Measurements from ENCODE around the gene INHBE. TPM values are rescaled to one million over a fixed set of nuclear protein-coding genes. Genes with fewer than 3 reads are reported as not detected.

INHBE gene
- polyA plus RNA-seq, 1 donor from 2014 or later = 2.3 TPM

GRCh38 chr12:57451233-57451778 is 3.8 kb upstream of the INHBE start:
- Histone ChIP-seq H3K36me3 (ENCODE audit: insufficient read depth, low read length) (no peaks in the 10 kb centered on the region), H3F3A (ENCODE audit: insufficient read depth, low read length, poor library complexity, severe bottlenecking) (no peaks in the 10 kb centered on the region), H3K9me3 (ENCODE audit: low read length) (no peaks in the 10 kb centered on the region), H4K20me1 (ENCODE audit: insufficient read depth) (no peaks in the 10 kb centered on the region), H3K27ac (ENCODE audit: low read length) (no peak overlapping the region), H3K79me2 (replicated peaks; ENCODE audit: insufficient read depth, low read length) (no peaks in the 10 kb centered on the region), H3K27me3 (ENCODE audit: insufficient read depth, low read depth, low read length) (no peaks in the 10 kb centered on the region), H2AFZ (ENCODE audit: low read depth, low read length) (no peak overlapping the region), H3K9ac (ENCODE audit: low read length) (no peak overlapping the region), H3K4me2 (ENCODE audit: low read length) (no peak overlapping the region), H3K9me2 (ENCODE audit: insufficient read depth, low read length) (no peaks in the 10 kb centered on the region), H3K4me3 (ENCODE audit: low read length) (no peak overlapping the region)
- TF ChIP-seq REST (IDR thresholded peaks at IDR 0.05; ENCODE audit: borderline replicate concordance) (no peak), MXI1 (conservative IDR thresholded peaks at IDR 0.05; ENCODE audit: poor library complexity, severe bottlenecking) (no peak), POLR2AphosphoS5 (IDR thresholded peaks at IDR 0.05) (no peak), EZH2 (IDR thresholded peaks at IDR 0.05; ENCODE audit: borderline replicate concordance, insufficient read depth, low read length, poor library complexity, severe bottlenecking) (no peak), EP300 (conservative IDR thresholded peaks at IDR 0.05; ENCODE audit: poor library complexity, severe bottlenecking) (no peak), SMC3 (conservative IDR thresholded peaks at IDR 0.05; ENCODE audit: poor library complexity) (no peak), RAD21 (conservative IDR thresholded peaks at IDR 0.05) (no peak), TAF1 (IDR thresholded peaks at IDR 0.05; ENCODE audit: low read depth) (no peak), CTCF (IDR thresholded peaks at IDR 0.05; ENCODE audit: poor library complexity, severe bottlenecking) (no peak)

GRCh38 chr12:57452181-57452936 is 2.7 kb upstream of the INHBE start:
- Histone ChIP-seq H3K9me3 (ENCODE audit: low read length) (no peaks in the 10 kb centered on the region), H3K36me3 (ENCODE audit: insufficient read depth, low read length) (no peaks in the 10 kb centered on the region), H3K4me2 (ENCODE audit: low read length) (no peak overlapping the region), H4K20me1 (ENCODE audit: insufficient read depth) (no peaks in the 10 kb centered on the region), H3K27ac (ENCODE audit: low read length) (no peak overlapping the region), H3K27me3 (ENCODE audit: insufficient read depth, low read depth, low read length) (no peaks in the 10 kb centered on the region), H3K4me3 (ENCODE audit: low read length) (no peak overlapping the region), H2AFZ (ENCODE audit: low read depth, low read length) (no peak overlapping the region), H3F3A (ENCODE audit: insufficient read depth, low read length, poor library complexity, severe bottlenecking) (no peaks in the 10 kb centered on the region), H3K79me2 (replicated peaks; ENCODE audit: insufficient read depth, low read length) (no peaks in the 10 kb centered on the region), H3K9me2 (ENCODE audit: insufficient read depth, low read length) (no peaks in the 10 kb centered on the region), H3K9ac (ENCODE audit: low read length) (no peak overlapping the region)
- no peak for TF ChIP-seq EP300 (conservative IDR thresholded peaks at IDR 0.05; ENCODE audit: poor library complexity, severe bottlenecking)
- TF ChIP-seq REST (IDR thresholded peaks at IDR 0.05; ENCODE audit: borderline replicate concordance) = no peak
- no peak for TF ChIP-seq EZH2 (IDR thresholded peaks at IDR 0.05; ENCODE audit: borderline replicate concordance, insufficient read depth, low read length, poor library complexity, severe bottlenecking)
- no peak for TF ChIP-seq RAD21 (conservative IDR thresholded peaks at IDR 0.05)
- TF ChIP-seq MXI1 (conservative IDR thresholded peaks at IDR 0.05; ENCODE audit: poor library complexity, severe bottlenecking) = no peak
- TF ChIP-seq TAF1 (IDR thresholded peaks at IDR 0.05; ENCODE audit: low read depth) = no peak
- no peak for TF ChIP-seq CTCF (IDR thresholded peaks at IDR 0.05; ENCODE audit: poor library complexity, severe bottlenecking)
- TF ChIP-seq SMC3 (conservative IDR thresholded peaks at IDR 0.05; ENCODE audit: poor library complexity) = no peak
- TF ChIP-seq POLR2AphosphoS5 (IDR thresholded peaks at IDR 0.05) = no peak

Measured in neural cell (in vitro differentiated cells).